Activated CD4-positive, alpha-beta memory T cell treated with anti-CD3 and anti-CD28 coated beads, Interleukin-2, amount 10 ng/mL, durations not matched to agents 7 days and 5 days (primary cell): ENCODE measurements around the gene ELOVL3. TPM values are rescaled to one million over a fixed set of nuclear protein-coding genes. Genes with fewer than 3 reads are reported as not detected.

Experiments used
- total RNA-seq, 2 experiments: library from RNA; stranded (reverse); gene quantifications; one replicate each; pipeline ENCODE4 v1.2.3, GENCODE V29; 2021

The ELOVL3 gene
- total RNA-seq, 2 experiments from 2014 or later: not detected

Other genes starting within 250 kb of the ELOVL3 start
- 10 to 100 TPM; 22.8 to 23.9 TPM for gene ARMH3, start 170.1 kb upstream of the ELOVL3 start, total RNA-seq
- 10 to 100 TPM; 24.7 to 25.7 TPM for gene HPS6, start 160.9 kb upstream of the ELOVL3 start, total RNA-seq
- 10 to 100 TPM; 81.3 to 83.1 TPM for gene LDB1, start 105.9 kb upstream of the ELOVL3 start, total RNA-seq
- gene PPRC1, start 93.3 kb upstream of the ELOVL3 start, total RNA-seq: 10 to 100 TPM; 32.5 to 35.8 TPM
- 10 to 100 TPM; 57.0 to 64.3 TPM for gene NOLC1, start 73.9 kb upstream of the ELOVL3 start, total RNA-seq
- not detected for gene PITX3, start 15.2 kb downstream of the ELOVL3 start, total RNA-seq
- gene GBF1, start 19.2 kb downstream of the ELOVL3 start, total RNA-seq: 10 to 100 TPM; 42.4 to 43.1 TPM
- gene NFKB2, start 169.4 kb downstream of the ELOVL3 start, total RNA-seq: 100 to 1,000 TPM; 121 to 122 TPM
- 1 to 10 TPM; 1.4 TPM for gene PSD, start 192.5 kb downstream of the ELOVL3 start, total RNA-seq
- gene FBXL15, start 194.5 kb downstream of the ELOVL3 start, total RNA-seq: 10 to 100 TPM; 13.5 to 14.3 TPM
- gene CUEDC2, start 206.3 kb downstream of the ELOVL3 start, total RNA-seq: 10 to 100 TPM; 60.9 to 64.5 TPM
- gene C10orf95, start 225.2 kb downstream of the ELOVL3 start, total RNA-seq: under 1 TPM in 1 of 2 experiments, not detected in 1; 0.33 TPM